ENCODE results near the gene DYNC2H1.

The DYNC2H1 gene

DNA sequence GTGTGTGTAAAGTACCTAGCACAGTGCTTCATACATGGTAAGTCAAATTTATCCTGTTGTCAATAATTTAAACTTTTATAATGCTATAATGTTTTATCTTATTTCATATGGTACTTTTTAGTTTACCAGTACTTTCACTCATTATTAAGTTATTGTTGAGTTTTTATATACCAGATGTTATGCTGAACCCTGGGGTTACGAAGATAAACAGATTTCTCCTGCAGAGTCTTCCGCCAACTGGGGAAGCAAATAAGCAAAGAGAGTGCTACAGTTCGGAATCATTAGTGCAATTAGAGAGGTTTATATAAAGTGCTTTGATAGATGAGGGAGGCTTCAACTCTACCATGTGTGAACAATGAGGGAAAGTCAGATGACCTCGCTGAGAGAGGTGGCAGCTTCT is 362.3 kb downstream of the DYNC2H1 start:
- no peak for DNase-seq

DNA sequence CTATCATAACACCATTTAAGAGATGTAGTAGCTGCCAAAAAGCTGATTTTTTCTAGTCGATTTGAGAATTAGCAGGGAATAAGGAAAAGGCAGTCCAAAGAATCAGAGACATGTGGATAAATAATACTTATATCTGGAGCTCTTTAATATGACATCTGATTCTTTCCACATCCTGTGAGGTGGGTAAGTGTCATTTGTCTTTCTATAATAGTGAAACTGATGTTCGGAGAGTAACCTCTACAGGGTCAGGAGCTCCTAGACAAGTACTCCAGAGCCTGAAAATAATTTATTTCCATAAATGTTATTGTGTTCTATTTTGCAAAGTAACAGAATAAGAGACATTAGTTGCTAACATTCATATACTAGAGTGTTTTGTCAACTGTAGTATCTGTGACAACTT is 367.6 kb downstream of the DYNC2H1 start:
- DNase-seq: no peak

DNA sequence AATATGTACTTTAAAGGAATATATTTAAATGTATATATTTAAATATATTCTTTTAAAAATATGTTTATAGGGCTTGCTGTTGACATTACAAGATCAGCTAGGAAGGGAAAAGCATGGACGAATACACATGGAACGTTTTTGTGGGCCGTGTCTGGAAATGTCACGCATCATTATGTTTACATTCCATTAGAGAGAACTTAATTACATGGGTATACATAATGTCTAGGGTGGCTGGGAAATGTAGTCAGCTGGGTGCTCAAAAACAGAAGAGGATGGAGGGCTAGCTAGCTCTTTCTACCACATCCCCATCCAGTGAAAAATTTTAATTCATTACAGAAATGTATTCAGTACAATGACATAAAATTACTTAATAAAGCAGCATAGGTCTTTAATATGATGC is 371.2 kb downstream of the DYNC2H1 start:
- no peak for DNase-seq

DNA sequence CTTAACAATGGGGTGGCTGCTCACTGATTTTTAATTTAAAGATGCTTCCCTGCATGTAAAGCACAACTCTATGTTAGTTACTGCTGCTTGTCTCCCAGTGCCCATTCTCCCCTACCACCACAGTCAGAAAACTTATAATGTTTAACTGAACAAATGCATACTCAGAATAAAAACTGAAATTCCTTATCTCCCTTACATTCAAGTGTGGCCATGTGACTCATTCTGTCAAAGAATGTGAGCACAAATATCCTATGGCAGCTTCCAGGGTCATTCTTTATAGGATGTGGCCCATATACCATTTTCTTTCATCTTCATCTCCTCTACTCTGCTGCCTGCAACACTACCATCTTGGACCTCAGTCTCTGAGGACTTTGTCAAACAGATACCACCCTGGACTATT is 374.8 kb downstream of the DYNC2H1 start:
- DNase-seq: no peak

DNA sequence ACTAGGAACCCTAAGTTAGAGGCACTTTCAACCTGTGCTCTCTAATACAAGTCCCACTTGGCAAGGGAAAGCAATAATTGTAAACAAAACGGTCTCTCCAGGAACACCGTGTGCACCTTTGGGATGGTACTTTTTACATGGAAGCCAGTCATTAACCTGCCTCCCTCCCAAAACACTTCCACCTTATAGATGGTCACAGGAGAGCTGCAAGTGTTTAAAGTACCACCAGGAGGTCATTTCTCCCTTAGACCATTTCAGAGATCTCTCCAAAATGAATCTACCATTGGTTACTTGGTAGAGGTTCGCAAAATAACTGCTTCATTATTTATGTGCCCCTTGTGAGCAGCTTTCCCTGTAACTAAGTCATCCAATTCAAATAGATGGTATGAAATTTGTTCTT is 375.3 kb downstream of the DYNC2H1 start:
- no peak for DNase-seq

DNA sequence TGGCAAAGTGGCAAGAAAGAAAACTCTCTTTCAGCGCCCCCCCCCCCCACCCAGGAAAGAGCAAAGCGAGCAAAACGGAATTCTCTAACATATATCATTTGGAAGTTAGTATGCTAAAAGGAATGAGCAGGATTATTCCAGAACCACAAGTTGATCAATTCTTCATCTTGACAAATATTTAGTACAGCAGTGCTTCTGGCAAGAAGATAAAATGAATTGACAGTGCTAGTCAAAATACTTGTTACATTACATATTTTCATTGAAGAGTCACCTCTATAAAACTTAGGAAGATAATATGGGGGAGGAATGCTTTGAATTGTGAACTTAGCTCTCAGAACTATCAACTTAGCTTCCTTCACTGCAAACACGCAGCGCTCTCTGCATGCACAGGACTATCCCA is 377.4 kb downstream of the DYNC2H1 start:
- DNase-seq: no peak

DNA sequence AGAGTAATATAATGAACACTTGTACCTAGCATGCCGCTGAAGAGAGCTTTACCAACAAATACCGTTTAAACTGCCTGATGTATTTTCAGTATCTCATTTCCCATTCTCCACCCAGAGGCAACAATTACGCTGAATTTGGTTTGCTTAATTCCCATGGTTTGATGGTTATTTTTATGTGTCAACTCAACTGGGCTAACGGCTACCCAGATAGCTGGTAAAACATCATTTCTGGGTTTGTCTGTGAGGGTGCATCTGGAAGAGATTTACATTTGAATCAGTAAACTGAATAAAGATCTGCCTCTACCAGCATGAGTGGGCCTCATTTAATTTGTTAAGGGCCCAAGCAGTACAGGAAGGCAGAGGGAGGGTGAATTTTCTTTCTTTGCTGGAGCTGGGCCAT is 377.9 kb downstream of the DYNC2H1 start:
- DNase-seq: no peak

DNA sequence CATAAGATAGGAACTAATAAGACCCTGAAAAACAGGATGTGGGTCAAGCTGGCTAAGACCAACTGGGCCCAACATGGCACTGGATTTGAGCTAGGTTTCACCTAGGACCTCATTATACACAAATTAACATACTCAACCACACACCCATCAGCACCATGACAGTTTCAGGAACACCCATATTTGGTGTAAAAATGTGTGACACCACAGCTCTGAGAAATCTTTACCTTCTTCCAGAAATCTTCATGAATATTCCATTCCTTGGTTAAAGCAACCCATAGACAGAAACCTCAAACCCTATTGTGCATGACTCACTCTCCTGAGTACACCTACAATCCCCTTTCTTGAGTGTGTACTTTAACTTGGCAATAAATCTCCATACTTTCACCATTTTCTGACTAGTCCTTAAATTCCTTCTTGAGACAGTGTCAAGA is 378.8 kb downstream of the DYNC2H1 start:
- no peak for DNase-seq

DNA sequence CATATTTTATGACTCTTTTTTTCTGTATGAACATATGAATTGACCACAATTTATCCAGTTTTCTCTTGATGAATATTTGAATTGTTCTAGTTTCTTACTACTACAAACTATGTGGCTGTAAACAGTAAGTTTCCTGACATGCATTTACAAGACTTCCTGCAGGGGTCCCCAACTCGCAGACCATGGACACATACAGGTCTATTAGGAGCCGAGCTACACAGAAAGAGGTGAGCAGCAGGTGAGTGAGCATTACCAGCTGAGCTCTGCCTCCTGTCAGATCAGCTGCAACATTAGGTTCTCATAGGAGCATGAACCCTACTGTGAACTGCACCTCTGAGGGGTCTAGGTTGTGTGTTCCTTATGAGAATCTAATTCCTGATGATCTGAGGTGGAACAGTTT is 379.4 kb downstream of the DYNC2H1 start:
- no peak for DNase-seq

DNA sequence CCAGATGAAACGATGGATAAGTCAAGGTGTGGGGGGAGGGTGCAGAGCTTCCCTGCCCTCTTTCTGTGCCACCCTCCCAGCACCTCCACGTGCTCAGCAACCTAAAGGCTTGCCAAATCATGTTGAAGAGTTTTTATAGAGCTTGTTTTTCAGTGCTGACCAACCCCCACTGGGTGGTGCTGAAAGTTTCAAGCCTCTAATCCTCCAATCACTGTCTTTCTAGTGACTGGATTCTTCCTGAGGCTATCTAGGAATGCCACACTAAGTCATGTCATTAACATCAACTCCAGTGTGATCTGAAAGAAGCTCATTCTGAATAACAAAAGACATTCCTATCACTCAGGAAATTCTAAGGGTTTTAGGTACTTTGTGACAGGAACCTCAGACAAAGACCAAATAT is 382.6 kb downstream of the DYNC2H1 start:
- no peak for DNase-seq

DNA sequence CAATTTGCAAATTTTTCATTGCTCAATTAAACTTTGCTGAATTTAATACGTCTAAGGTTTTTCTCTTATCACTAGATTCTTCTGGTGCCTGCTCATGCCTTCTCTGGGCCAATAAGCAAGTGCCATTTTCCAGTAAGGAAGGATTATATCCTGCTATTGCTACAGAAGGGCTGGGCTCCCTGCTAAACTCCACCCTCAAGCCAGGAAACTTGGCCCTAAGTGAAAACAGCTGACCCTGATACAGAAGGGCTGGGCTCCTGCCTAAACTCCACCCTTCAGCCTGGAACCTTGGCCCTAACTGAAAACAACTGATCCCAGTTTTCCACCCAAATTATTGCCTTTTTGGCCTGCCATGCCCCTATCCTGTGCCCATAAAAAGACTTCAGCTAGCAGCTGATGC is 385.3 kb downstream of the DYNC2H1 start:
- DNase-seq: no peak

DNA sequence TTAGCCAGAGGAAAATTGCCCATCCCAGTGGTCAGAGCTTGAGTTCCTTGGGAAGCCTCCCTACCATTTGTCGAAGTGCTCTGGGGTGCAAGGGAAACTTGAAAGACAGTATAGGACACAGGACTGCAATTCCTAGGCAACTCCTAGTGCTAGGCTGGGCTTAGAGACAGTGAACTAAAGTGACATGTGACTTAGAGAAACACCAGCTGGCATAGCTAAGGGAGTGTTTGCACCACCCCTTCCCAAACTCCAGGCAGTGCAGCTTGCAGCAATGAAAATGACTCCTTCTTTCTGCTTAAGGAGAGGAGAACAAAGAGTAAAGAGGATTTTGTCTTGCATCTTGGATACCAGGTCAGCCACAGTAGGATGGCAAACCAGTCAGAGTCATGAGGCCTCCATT is 388.0 kb downstream of the DYNC2H1 start:
- DNase-seq: no peak

DNA sequence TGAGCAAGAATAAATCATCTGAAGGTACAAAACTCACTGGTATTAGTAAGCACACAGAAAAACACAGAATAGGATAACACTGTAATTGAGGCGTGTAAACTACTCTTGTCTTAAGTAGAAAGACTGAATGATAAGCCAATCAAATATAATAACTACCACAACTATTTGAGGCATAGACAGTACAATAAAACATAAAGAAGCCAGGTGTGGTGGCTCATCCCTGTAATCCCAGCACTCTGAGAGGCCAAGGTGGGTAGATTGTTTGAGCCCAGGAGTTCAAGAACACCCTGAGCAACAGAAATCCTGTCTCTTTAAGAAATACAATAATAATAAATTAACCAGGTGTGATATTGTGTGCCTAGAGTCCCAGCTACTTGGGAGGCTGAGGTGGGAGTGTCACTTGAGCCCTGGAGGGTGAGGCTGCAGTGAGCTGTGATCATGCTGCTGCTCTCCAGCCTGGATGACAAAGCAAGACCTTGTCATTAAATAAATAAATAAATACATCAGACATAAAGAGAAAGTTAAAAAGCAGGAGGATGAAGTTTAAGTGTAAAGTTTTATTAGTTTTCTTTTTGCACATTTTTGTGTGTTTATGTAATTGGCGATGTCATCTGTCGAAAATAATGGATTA is 390.6 kb downstream of the DYNC2H1 start:
- DNase-seq: no peak

DNA sequence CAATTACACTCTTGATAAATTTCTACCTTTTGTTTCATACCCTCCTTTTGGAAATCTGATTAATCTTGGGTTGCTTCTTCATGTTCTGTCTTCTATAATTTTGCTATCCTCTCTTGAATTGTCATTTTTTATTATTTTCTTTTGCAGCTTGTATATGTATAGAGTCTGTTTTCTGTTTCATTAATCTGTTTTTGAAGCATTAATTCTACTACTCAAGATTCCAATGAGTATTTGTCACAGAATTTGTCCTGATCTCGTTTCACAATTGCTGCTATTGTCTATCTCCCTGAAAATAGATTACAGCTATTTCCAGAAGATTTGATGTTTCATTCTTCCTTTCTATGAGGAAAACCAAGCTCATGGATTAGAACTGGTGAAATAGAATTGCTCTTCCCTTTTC is 406.1 kb downstream of the DYNC2H1 start:
- DNase-seq: no peak

DNA sequence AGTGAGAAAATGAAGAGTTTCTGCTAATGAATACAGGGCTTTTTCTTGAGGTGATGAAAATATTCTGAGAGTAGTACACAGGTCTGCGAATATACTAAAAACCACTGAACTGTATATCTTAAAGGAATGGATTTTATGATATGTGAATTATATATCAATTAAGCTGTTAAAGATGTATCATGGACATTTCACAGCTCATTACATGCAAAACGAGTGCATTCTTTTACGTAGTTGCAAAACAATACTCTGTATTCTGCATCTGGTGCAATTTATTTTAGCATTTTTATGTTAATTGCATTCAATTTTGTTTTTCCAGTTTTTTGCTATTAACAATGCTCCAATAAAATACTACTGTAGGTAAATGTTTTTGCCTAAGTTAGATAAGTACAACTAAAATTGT is 411.6 kb downstream of the DYNC2H1 start:
- no peak for DNase-seq

DNA sequence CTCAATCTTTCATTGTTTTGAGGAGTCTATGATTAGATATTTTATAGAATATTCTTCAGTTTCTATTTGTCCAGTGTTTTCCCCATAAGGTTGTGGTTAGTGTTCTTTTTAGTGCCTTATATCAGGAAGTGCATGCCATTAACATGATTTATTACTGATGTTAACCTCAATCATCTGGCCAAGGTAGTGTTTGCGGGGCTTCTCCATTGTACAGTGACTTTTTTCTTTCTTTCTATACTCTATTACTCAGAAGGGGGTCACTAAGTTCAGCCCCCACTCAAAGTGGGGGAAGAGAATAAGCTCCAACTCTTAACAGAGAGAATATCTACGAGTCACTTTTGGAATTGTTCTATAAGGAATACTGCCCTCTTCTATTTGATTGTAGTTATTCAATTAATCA is 415.8 kb downstream of the DYNC2H1 start:
- no peak for DNase-seq

DNA sequence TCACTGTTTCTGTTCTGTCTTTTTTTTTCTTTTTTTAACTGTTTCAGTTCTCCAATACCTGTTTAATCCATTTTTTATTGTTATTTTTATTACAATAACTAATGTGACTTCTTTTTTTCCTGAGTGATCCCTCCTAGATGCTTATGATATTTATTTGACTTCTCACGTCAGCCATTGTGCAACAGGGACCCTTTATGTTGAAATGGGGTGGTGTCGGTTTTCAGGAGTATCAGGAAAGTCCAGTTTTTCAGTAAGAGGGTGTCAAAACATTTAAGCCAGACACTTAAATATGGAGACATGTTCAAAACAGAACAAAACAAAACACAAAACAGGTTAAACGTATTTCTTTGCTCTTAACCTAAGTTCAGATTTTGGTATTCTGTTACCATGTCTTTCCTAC is 418.8 kb downstream of the DYNC2H1 start:
- DNase-seq: no peak

DNA sequence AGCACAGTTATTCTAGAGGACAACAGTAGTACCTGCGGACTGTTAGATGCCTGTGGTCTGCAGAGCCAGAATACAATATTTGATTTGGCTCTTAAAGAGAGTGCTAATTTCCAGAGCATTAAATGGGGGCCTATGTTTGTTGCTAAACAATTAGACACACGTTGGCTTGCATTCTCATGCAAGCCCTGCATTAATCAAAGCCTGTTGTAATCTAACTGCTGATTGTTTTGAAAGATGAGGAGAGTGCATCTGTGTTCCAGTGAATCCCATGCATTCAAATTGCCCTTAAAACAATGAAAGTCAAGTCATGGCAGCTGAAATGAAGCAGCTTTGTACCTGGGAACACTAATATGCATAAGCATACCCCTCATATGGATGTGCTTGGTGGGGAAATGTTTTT is 419.4 kb downstream of the DYNC2H1 start:
- DNase-seq: no peak

DNA sequence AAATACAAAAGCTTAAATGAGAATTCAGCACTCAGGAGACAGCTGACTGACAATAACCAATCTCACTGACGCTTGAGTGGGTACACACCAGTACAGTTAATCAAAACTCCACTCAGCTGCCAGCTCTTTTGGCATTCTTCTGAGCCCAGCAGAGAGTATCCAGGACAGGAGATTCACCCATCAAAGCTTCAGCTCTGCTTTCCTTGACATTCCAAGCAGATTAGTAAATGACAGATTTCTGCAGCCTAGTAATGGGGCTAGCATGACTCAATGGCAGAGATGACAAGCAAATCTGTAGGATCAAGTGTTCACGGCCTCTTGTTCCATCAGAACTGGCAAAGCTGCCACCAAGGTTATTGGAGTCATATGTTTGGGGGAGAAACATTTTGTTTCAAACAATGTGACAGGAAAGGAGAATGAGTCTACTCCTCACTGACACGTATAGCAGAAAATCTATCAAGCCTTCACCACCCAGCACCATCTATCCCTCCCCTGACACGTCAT is 420.0 kb downstream of the DYNC2H1 start:
- DNase-seq: no peak

Data from stimulated activated CD4-positive, alpha-beta T cell treated with anti-CD3 and anti-CD28 coated beads, Interleukin-1b, Interleukin-23, amount 100 ng/mL, for 48 hours (primary cell).